ENCODE data around the gene MAPK13. TPM values are rescaled to one million over a fixed set of nuclear protein-coding genes. Genes with fewer than 3 reads are reported as not detected.
A peak's percentile ranks its signal among the peaks of the same experiment; 100 is the strongest.

Gene MAPK13
- total RNA-seq, 3 donors from 2014 or later (not counting 1 experiment from before 2014, with no cell fraction given): 39.4 to 52.1 (median 49.9) TPM

GRCh38 chr6:36139991-36140710, 9.8 kb downstream of the MAPK13 start:
- WGBS (ENCODE audit: insufficient coverage): 84% methylated on average over 8 of the region's 8 CpGs
- H3K27me3 Mint-ChIP-seq (ENCODE audit: low read depth in 2 of 2): no peaks in the 10 kb centered on the region
- H3K4me3 Mint-ChIP-seq: no peak overlapping the region
- H3K9me3 ChIP-seq (ENCODE audit: control insufficient read depth, insufficient read depth, low read length): no peaks in the 10 kb centered on the region
- no peaks in the 10 kb centered on the region for H3K9me3 Mint-ChIP-seq
- H3K4me1 ChIP-seq (ENCODE audit: control insufficient read depth, insufficient read depth, low read length): peaks cover 21% of the 10 kb centered on the region
- H3K4me1 Mint-ChIP-seq: peaks cover 24 to 26% of the 10 kb centered on the region in 2 donors
- intact Hi-C loops (cut with micrococcal nuclease): no loop called here
- H3K4me3 ChIP-seq (ENCODE audit: low read length): no peak overlapping the region
- ATAC-seq: no peak
- TF ChIP-seq, protein P1, sequence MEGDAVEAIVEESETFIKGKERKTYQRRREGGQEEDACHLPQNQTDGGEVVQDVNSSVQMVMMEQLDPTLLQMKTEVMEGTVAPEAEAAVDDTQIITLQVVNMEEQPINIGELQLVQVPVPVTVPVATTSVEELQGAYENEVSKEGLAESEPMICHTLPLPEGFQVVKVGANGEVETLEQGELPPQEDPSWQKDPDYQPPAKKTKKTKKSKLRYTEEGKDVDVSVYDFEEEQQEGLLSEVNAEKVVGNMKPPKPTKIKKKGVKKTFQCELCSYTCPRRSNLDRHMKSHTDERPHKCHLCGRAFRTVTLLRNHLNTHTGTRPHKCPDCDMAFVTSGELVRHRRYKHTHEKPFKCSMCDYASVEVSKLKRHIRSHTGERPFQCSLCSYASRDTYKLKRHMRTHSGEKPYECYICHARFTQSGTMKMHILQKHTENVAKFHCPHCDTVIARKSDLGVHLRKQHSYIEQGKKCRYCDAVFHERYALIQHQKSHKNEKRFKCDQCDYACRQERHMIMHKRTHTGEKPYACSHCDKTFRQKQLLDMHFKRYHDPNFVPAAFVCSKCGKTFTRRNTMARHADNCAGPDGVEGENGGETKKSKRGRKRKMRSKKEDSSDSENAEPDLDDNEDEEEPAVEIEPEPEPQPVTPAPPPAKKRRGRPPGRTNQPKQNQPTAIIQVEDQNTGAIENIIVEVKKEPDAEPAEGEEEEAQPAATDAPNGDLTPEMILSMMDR (IDR thresholded peaks at IDR 0.05): no peak
- H3K36me3 ChIP-seq (ENCODE audit: control insufficient read depth, insufficient read depth, low read length): peaks cover 39% of the 10 kb centered on the region
- no peak overlapping the region for H3K27ac ChIP-seq (ENCODE audit: low read length)
- H3K27ac Mint-ChIP-seq: peak overlapping the region; percentile 12 to 85
- no peaks in the 10 kb centered on the region for H3K27me3 ChIP-seq (ENCODE audit: control insufficient read depth, insufficient read depth, low read length)
- H3K36me3 Mint-ChIP-seq: no peaks in the 10 kb centered on the region
- DNase-seq: no peak

GRCh38 chr6:36141091-36141490, 10.8 kb downstream of the MAPK13 start:
- Histone ChIP-seq H3K4me3 (ENCODE audit: low read length) (no peak overlapping the region), H3K27ac (ENCODE audit: low read length) (peak overlapping the region; percentile 50), H3K27me3 (ENCODE audit: control insufficient read depth, insufficient read depth, low read length) (no peaks in the 10 kb centered on the region), H3K4me1 (ENCODE audit: control insufficient read depth, insufficient read depth, low read length) (peaks cover 21% of the 10 kb centered on the region), H3K9me3 (ENCODE audit: control insufficient read depth, insufficient read depth, low read length) (no peaks in the 10 kb centered on the region), H3K36me3 (ENCODE audit: control insufficient read depth, insufficient read depth, low read length) (peaks cover 31% of the 10 kb centered on the region)
- TF ChIP-seq, protein P1 (IDR thresholded peaks at IDR 0.05): no peak
- H3K4me1 Mint-ChIP-seq: peaks cover 24 to 25% of the 10 kb centered on the region in 2 donors
- H3K36me3 Mint-ChIP-seq: no peaks in the 10 kb centered on the region
- peak overlapping the region; percentile 42 for H3K4me3 Mint-ChIP-seq
- peak overlapping the region; percentile 85 to 86 for H3K27ac Mint-ChIP-seq
- no peaks in the 10 kb centered on the region for H3K9me3 Mint-ChIP-seq
- intact Hi-C loops (cut with micrococcal nuclease): no loop called here
- DNase-seq: no peak
- WGBS (ENCODE audit: insufficient coverage): 41% methylated on average over 4 of the region's 4 CpGs
- no peaks in the 10 kb centered on the region for H3K27me3 Mint-ChIP-seq (ENCODE audit: low read depth in 2 of 2)
- peak in 2 of 3 donors; percentile 47 to 54 for ATAC-seq

DNA sequence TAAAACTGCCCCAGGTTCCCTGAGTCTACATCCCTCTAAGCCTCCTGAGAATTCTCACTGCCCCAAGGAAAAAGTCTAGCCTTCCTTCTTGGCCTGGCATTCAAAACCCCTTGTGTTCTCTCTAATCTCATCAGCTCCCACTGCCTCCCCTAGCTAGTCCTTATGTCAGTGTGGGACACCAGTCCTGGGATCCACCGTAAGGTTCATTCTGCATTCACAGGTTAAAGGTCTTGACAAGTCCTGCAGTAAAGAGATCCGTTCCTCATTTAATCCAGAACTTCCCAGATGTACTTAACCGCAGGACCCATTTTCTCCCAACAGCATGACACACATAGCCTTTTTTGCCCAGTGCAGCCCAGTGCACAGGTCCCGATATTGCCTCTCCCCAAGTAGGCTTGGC, 11.6 kb downstream of the MAPK13 start:
- H3K27ac ChIP-seq (ENCODE audit: low read length): peak overlapping the region; percentile 50

More for the DNA sequence above, 11.6 kb downstream of the MAPK13 start:
- Mint-ChIP-seq H3K27ac (peak overlapping the region; percentile 85 to 86), H3K27me3 (ENCODE audit: low read depth in 2 of 2) (no peaks in the 10 kb centered on the region), H3K4me3 (peak overlapping the region; percentile 35), H3K36me3 (no peaks in the 10 kb centered on the region), H3K9me3 (no peaks in the 10 kb centered on the region), H3K4me1 (peaks cover 29 to 30% of the 10 kb centered on the region in 2 donors)
- no peak for DNase-seq
- 98% methylated on average over 4 of the region's 4 CpGs for WGBS (ENCODE audit: insufficient coverage)
- H3K36me3 ChIP-seq (ENCODE audit: control insufficient read depth, insufficient read depth, low read length): peaks cover 22% of the 10 kb centered on the region
- ATAC-seq: no peak
- H3K4me1 ChIP-seq (ENCODE audit: control insufficient read depth, insufficient read depth, low read length): peaks cover 21% of the 10 kb centered on the region
- no peak overlapping the region for H3K4me3 ChIP-seq (ENCODE audit: low read length)
- intact Hi-C loops (cut with micrococcal nuclease): no loop called here
- H3K27me3 ChIP-seq (ENCODE audit: control insufficient read depth, insufficient read depth, low read length): no peaks in the 10 kb centered on the region
- no peaks in the 10 kb centered on the region for H3K9me3 ChIP-seq (ENCODE audit: control insufficient read depth, insufficient read depth, low read length)
- TF ChIP-seq, protein P1 (IDR thresholded peaks at IDR 0.05): no peak

Measured in natural killer cell (primary cell).